GM19463 (cell line): ENCODE measurements around the gene MARCHF6.
"Not testable (repeated sequence)": the region's sequence is repeated elsewhere in the genome, so short reads cannot be mapped to it uniquely, and the experiment has no call there.

Experiments
- ATAC-seq: cut with Tn5 transposase; IDR thresholded peaks from one replicate; pipeline ENCODE4 v1.9.1; 2021; ENCODE audit warnings: mild to moderate bottlenecking, moderate library complexity; ENCODE audit not compliant: unreplicated experiment

MARCHF6 gene

DNA sequence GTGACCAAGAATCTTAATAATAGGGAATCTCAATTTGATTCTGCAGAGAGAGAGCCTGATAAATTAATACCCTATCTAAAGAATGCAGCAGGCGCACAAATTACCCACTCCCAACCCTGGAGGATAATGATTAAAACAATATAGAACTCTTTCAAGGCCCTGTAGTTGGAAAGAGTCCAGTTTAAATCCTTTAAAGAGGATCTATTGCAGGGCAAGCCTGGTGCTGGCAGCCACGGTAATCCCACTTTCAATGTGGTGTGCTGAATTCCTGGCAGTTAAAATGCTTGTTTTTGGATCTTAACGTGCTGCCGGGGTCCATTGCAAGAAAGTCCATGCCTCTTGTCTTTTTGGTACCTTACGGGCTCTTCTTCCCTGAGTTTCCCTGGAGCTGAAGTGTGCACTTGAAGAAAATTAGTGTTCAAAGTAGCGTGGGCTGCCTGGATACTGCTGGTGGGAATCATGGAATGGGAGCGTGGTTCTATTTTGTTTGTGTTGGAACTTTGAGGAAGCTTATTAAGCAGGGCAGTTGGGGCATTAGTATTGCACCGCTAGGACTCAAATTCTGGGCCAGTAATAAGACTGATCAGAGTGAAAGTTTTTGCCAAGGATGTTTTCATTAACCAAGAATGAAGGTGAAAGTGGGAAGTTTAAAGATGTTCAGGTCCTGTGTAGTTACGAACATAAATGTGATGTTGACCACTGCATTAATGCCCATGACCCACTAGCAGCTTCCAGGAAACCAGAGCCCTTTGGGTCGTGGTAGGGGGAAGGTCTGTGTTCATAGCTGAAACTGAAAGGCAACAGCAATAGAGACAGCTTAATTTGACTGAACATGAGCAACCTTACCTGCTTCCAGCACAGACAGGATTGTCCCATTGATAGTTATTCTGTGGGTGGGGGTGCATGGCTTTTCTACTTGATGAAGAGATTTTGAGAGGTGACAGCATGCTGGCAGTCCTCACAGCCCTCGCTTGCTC lies 20.8 kb downstream of the MARCHF6 start:
- ATAC-seq, result peak; percentile 67

DNA sequence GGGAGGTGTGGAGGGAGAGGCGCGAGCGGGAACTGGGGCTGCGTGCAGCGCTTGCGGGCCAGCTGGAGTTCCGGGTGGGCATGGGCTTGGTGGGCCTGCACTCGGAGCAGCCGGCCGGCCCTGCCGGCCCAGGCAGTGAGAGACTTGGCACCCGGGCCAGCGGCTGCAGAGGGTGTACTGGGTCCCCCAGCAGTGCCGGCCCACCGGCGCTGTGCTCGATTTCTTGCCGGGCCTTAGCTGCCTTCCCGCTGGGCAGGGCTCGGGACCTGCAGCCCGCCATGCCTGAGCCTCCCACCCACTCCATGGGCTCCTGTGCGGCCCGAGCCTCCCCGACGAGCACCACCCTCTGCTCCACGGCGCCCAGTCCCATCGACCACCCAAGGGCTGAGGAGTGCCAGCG lies 21.7 kb downstream of the MARCHF6 start:
- not testable (repeated sequence) for ATAC-seq

DNA sequence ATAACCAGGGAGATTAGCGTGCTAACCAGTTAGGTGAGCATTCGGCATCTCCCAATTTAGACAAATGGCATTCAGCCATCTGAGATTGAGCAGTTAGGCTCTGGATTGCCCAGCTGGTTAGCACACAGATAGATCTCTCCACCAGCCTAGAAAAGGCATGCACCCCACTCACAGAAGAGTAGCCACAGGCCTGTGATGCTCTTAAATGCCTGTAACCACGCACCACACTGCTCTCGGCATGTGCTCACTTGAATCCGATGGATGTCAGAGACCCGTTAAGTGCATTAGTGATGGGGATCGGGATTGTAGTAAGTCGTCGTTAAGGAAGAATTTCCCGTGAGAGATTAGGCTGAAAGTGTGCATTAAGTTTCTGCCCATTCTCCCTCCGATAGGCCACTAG lies 23.0 kb downstream of the MARCHF6 start:
- ATAC-seq, result no peak

DNA sequence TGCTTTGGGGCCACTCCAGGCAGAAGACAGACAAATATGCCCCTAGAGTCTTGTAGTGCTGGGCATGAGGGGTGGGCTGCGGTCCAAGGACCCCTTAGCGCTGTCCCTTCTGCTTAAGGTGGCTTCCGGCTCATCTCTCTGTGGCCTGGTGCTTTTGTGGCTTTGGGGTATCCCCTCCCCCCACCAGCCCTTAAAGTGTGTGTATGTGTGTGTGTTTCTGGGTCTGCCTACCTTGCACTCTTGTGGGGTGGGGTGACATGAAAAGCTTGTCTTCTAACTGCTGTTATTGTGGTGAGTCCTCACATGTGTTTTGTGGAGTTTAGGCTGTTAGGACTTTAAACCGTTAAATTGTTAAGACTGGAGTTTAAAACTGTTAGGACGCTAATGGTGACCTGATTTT lies 23.6 kb downstream of the MARCHF6 start:
- no peak for ATAC-seq

DNA sequence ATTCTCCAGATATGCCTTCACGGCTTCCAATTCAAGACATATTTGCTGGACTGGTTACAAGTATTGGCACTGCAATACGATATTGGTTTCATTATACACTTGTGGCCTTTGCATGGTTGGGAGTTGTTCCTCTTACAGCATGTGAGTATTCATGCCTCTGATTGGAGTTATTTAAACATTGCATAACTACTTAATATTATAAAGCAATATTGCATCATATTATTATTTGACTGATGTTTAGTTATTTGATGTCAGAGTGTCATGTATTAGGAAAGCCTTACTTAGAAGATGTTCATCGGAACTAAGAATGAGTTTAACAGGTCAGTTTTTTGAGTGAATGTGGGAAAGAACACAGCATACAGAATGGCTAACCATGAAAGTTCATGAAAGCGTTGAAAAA lies 28.3 kb downstream of the MARCHF6 start:
- no peak for ATAC-seq

DNA sequence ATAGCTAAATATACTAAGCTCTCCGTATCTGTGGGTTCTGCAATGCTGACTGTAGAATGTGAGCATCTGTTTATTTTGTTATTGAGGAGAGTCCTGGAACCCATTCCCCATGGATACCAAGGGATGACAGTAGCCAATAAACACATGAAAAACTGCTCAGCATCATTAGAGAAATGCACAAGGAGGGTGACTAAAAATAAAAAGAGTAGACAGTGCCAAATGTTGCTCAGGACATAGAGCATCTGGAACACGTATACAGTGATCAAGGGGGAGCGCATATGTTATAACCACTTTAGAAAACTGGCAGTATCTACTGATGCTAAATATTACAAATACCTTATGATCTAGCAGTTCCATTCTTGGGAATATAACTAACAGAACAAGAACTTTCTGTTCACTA lies 31.0 kb downstream of the MARCHF6 start:
- ATAC-seq, result no peak

DNA sequence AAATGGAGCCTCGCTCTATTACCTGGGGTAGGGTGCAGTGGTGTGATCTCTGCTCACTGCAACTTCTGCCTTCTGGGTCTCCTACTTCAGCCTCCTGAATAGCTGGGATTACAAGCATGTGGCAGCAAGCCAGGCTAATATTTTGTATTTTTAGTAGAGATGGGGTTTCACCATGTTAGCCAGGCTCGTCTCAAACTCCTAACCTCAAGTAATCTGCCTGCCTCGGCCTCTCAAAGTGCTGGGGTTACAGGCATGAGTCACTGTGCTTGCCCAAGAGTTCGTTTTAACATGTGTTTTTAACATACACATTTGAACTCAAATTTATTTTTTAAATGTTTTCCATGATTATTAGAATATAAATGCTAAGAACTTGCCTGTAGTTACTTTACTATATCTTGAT lies 34.2 kb downstream of the MARCHF6 start:
- ATAC-seq, result no peak

DNA sequence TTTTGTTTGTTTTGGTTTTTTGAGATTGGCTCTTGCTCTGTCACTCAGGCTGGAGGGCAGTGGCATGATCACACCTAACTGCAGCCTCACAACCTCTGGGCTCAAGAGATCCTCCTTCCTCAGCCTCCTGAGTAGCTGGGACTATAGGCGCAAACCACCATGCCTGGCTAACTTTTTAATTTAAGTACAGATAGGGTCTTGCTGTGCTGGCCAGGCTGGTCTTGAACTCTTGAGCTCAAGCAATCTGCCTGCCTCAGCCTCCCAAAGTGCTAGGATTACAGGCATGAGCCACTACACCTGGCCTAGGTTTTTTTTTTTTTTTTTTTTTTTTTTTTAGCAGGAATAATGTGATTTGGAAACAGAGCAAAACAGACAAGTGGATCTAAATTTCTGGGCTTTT lies 37.6 kb downstream of the MARCHF6 start:
- no peak for ATAC-seq

DNA sequence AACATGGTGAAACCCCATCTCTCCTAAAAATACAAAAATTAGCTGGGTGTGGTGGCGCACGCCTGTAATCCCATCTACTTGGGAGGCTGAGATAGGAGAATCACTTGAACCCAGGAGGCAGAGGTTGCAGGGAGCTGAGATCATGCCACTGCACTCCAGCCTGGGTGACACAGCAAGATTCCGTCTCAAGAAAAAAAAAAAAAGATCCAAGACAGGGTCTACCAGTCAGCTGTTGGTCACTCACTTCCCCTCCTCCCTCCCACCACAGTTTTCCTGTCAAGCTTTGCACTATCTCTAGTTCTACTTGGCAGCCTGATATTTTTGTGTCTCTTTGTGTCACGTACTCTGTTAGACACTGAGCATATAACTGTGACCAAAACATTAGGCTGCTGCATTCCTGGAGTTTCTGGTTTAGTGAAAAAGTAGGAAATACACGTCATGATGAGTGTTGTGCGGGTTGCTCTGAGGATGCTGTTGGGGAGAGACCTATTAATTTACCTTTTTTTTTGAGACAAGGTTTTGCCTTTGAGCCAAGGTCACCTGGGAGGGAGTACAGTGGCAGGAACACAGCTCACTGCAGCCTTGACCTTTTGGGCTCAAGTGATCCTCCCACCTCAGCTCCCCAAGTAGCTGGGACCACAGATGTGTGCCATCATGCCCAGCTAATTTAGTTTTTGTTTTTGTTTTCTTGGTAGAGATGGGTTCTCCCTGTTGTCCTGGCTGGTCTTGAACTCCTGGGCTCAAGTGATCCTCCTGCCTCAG lies 39.3 kb downstream of the MARCHF6 start:
- ATAC-seq, result not testable (repeated sequence)

DNA sequence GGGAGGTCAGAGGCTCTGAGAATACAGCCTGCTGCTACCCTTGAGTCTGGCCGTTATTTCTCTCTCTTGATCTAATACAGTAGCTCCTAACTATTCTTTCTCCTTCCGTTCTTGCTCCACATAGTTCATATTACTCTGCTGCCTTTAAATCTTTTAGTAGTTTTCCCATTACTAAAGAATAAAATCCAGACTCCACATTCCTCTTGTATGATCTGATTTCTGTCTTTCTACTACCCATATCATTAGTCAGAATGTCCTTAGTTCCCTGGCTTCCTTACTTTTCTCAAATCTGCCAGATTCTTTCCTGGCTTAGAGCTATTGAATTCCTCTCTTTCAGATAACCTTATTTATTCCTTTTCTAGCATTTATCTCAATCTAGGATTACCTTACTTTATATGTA lies 40.0 kb downstream of the MARCHF6 start:
- ATAC-seq, result no peak

DNA sequence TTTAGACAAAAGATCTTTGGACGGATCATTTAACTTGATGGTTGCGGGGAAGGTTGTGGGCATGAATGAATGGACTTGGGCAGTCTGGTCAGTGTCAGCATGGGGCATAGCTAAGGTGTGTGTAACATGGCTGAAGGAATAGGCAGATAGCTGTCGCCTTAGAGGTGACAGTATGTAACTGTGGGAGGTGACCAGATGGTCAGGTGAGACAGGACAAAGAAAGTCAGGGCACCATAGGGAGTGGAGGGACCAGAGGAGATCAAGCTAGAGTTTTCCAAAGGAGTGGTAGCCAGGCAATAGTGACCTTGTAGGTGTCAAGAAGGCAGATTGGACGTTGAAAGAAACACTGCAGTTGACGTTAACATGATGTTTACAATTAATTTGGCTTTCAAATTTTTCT lies 43.1 kb downstream of the MARCHF6 start:
- ATAC-seq, result no peak

DNA sequence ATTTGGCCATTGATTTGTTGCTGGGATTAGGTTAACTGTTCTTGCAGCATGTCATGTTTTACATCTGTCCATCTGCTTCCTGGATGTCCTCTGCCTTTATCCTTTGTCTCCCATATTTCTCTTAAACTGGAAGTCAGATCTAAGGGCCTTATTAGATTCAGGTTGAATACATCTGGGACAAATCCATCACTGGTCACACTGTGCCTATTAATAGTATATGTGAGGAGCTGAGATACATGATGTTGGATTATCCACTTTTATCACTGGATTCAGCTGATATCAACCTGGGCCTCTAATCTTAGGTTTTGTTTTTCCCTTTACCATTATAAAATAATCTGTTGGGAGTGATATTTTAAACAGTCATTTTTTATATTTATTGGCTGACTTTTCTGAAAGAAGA lies 46.3 kb downstream of the MARCHF6 start:
- no peak for ATAC-seq

DNA sequence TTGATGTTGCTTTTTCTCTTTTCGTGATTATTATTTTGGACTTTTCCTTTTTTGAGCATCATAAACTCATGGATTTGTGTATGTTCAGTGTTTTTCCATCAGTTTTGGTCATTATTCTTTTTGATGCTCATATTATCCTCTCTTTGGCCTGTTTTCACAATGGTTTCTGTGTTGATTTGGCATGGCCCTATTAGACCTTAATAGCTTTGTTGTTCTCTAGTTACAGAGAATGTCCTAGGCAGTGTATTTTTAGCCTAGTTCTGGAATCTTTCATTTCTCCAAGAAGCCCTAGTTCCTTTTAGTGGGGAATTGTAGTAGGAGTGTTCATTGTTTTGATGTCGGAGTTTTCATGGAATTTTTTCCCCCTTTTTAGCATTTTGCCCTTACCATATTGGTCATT lies 46.9 kb downstream of the MARCHF6 start:
- ATAC-seq, result no peak

DNA sequence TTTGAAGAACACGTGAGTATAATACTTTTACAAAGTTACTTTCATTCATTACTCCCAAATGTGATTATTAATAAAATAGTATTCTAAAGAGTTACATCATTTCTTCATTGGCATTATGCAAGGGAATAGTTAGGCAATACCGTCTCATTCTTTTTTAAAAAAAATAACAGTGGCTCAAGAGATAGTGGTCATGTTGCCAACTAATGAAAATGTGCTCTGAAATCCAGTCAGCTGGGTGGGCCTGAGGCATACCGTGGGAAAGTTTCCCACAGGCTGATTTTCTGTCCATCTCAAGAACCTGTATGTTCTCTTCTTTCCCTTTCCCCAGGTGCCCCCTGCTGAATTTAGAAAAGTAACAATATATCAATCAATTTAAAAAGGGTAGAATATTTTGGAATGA lies 47.3 kb downstream of the MARCHF6 start:
- ATAC-seq, result no peak

DNA sequence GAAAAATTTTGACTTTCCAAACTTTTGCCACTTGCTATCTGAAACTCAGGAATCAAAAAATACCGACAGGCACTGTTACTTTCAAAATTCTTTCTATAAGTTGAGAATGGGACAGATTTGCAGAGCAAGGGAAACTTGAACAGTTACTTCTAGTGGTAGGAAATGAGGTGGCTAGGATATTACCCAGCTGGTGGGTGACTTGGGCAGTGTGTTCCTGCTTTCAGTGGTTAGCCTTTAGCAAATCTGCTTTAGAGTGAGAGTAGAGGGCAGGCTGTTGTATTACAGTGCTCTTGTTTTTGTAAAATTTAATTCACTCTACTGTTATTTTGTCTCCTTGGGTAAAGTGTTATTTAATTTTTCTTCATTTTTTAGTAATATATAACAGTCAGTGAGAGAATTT lies 48.0 kb downstream of the MARCHF6 start:
- peak; percentile 96 for ATAC-seq
